IPS-11a (cell line): ENCODE results near the gene SRGAP2B.
"Not testable (repeated sequence)": the region's sequence is repeated elsewhere in the genome, so short reads cannot be mapped to it uniquely, and the experiment has no call there.

Experiments
- H3K4me3 ChIP-seq: one replicate; pipeline ENCODE4 v1.5.1; 2013; ENCODE audit warnings: low read depth, low read length, control low read depth

The SRGAP2B gene

DNA sequence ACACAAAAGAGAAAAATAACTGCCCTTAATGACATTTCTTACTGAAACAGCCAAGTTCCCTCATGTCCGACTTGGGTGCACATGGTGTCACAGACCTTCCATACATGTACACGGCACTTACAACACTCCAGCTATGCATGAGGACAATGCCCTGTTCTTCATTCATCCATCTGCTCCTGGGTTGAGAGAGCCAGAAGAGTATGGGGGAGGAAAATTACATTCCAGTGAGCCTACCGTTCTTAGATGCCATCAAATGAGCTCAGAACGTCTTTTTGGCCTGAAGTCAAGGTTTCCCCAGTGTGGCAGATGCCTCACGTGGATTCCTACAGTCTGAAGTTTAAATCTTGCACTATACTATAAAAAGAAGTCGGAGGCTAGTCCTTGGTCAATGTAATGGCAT, 194.3 kb downstream of the SRGAP2B start:
- not testable (repeated sequence) for H3K4me3 ChIP-seq

DNA sequence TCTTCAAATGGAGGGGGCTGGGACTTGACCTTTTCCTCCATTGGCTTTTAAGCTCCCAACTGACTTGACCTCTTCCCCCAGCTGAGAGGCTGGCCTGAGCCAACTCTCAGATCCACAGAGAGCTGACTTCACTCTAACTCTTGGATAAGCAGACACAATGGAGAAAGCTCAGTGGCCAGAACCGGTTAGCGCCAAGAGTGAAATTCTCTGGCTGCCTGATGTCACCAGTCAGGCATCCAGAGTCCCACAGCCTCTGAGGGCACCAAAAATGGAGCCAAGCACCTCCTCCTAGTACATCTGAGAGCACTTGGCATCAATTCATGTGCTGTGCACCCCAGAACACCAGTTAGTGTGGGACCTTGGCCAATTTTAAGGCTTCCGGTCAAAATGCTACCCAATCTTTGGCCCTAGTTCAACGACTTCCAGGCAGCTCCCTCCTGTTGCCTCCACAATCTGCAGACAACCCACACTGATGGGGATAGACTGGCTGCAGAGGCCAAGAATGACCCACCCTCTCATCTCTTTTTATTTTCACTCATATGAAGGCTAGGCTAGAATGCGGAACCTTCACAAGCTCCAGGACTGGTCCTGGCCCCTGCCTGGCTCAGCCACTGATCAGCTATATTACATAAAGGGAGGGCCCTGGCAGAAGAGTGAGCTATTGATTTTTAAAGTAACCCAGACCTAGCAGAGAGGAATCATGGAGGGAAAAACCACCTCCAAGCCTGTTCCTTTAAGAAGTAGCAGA, 200.5 kb downstream of the SRGAP2B start:
- H3K4me3 ChIP-seq, result not testable (repeated sequence)

DNA sequence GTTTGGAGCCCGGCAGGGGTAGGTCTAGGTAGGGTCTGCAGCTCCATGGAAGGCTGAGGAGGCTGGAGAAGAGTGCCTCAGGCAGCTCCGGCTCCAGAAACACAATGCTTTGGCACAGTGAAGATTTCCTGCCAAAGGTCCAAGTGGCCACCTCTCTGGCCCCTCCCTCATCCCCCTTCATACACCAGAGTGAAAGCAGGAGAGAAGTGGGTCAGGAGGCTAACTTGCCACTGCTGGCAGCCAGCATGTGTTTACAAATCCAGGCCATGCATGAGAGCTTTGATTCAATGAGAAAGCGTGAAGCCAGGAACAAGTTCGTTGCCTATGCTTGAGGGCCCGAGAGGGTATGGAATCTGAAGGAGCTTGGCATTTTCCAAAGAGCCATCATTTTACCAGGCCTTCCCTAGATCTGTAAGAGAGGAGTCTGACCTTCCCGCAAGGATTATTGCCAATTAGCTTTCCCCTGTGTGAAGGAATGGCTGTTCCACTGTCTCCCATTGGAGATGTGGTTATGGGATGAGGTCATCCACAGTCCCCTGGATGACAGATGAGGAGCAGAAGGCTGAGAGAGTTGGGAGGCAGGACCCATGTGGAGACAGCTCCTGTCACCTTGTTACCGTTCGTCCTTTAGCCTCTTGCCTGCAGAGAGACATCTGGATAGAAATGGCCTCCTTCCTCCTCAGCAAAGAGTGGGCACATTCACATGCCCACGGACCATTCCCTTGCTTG, 201.3 kb downstream of the SRGAP2B start:
- not testable (repeated sequence) for H3K4me3 ChIP-seq

- not testable (repeated sequence) for H3K4me3 ChIP-seq
Observed at GRCh38 chr1:144893062-144893461, 202.1 kb downstream of the SRGAP2B start.

GRCh38 chr1:144889450-144890115, 205.5 kb downstream of the SRGAP2B start:
- H3K4me3 ChIP-seq, result not testable (repeated sequence)

DNA sequence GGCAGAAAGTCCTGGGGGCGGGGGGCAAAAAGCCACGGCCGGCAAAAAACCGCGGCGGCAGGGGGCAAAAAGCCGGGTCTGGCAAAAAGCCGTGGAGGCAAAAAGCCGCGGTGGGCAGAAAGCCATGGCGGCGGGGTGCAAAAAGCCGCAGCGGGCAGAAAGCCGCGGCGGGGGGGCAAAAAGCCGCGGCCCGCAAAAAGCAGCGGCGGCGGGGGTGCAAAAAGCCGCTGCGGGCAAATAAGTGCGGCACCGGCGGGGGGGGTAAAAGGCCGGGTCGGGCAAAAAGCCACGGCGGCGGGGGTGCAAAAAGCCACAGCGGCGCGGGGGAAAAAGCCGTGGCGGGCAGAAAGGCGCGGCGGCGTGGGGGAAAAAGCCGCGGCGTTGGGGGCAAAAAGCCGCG, 212.1 kb downstream of the SRGAP2B start:
- not testable (repeated sequence) for H3K4me3 ChIP-seq

GRCh38 chr1:144882343-144882742, 212.8 kb downstream of the SRGAP2B start:
- not testable (repeated sequence) for H3K4me3 ChIP-seq

DNA sequence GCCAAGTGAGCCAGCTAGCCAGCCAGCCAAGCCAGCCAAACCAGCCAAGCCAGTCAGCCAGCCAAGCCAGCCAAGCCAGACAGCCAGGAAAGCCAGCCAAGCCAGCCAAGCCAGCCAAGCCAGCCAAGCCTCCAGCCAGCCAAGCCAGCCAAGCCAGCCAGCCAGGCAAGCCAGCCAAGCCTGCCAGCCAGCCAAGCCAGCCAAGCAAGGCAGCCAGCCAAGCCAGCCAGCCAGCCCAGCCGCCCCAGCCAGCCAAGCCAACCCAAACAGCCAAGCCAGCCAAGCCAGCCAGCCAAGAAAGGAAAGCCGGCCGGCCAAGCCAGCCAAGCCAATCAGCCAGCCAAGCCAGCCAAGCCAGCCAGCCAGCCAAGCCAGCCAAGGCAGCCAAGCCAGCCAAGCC, 236.5 kb downstream of the SRGAP2B start:
- not testable (repeated sequence) for H3K4me3 ChIP-seq
